ENCODE data around the gene PARD6G. TPM values are rescaled to one million over a fixed set of nuclear protein-coding genes. Genes with fewer than 3 reads are reported as not detected.

The PARD6G gene
- total RNA-seq, 1 experiment from 2014 or later = 13.0 TPM

DNA sequence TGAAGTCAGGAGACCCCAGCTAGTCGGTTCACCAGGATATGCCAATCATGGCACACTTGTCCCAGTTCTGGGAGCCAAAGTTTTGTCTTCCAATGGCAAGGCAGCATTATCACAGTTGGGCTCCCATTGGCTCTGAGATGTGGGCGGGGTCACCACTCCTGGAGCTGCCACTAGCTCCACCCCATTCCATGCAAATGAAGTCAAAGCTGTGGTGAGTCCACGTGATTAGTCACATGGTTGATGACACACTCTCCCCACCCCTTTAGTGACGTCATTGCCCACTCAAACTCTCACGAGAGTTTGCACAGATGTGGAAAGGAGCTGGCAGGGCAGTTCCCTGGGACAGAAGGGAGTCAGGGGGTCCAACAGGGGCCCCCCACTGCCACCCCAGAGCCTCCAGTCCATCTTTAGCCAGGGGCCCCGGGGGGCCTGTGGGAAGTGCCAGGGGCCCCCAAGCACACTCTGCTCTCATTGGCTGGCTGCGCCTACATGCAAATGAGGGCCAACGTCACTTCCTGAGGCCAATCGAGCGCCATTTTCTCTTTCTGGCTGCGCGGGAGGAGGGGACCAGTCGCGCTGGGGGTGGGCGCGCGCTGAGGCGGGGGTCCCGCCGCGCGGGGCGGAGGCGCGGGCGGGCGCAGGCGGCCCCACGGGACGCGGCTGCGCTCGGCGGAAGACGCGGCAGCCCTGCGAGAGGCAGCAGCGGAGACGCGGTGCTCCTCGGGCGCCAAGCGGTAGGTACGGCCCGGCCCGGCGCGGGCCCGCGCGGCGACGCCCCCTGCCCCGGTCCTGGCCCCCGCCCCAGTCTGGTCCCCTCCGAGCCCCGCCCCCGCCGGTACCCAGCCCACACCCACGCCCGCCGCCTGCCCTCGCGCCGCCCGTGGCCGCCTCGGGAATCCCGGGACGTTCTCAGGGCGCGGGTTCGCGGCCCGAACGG lies 138.3 kb downstream of the PARD6G start, which contains the start of gene ADNP2:
TSS of gene ADNP2 (plus strand) at position 524 of the 937 bp plus-strand sequence. CDS start 8,281 bp downstream, outside the sequence.
- H3K27ac Mint-ChIP-seq = peak within 1 kb of the TSS; percentile 84; the same call in 1 of the 2 replicates
- DNase-seq (ENCODE audit: low spot score) (peak; percentile 94), ATAC-seq (peak; percentile 80)
- H3K9me3 Mint-ChIP-seq = 0 out of 2 replicates have a peak, but pooled peaks cover 6% of the 10 kb centered on the region
- H3K4me3 Mint-ChIP-seq = peak within 1 kb of the TSS; percentile 75
- CTCF ChIA-PET = interaction anchor here (1.0 to 1.3 kb wide), 3 partner anchors 38 to 75 kb away, joined by 3 to 5 read pairs (median 5); no protein-coding TSS in a partner anchor
- H3K4me1 Mint-ChIP-seq = peaks cover 65% of the 10 kb centered on the region
- H3K27me3 Mint-ChIP-seq (ENCODE audit: low read depth) = no peaks in the 10 kb centered on the region
- POLR2A ChIA-PET = interaction anchor here (0.5 to 1.0 kb wide), 3 partner anchors 12 to 74 kb away, joined by 3 to 6 read pairs (median 4); no protein-coding TSS in a partner anchor
- peaks cover 5% of the 10 kb centered on the region for H3K36me3 Mint-ChIP-seq
- TF ChIP-seq, protein P1, sequence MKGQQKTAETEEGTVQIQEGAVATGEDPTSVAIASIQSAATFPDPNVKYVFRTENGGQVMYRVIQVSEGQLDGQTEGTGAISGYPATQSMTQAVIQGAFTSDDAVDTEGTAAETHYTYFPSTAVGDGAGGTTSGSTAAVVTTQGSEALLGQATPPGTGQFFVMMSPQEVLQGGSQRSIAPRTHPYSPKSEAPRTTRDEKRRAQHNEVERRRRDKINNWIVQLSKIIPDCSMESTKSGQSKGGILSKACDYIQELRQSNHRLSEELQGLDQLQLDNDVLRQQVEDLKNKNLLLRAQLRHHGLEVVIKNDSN (CRISPR knock-in tag; IDR thresholded peaks at IDR 0.05) = peak; percentile 92
- TF ChIP-seq, protein P2, sequence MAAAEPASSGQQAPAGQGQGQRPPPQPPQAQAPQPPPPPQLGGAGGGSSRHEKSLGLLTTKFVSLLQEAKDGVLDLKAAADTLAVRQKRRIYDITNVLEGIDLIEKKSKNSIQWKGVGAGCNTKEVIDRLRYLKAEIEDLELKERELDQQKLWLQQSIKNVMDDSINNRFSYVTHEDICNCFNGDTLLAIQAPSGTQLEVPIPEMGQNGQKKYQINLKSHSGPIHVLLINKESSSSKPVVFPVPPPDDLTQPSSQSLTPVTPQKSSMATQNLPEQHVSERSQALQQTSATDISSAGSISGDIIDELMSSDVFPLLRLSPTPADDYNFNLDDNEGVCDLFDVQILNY (CRISPR knock-in tag; IDR thresholded peaks at IDR 0.05) = no peak
- TF ChIP-seq, protein P3, sequence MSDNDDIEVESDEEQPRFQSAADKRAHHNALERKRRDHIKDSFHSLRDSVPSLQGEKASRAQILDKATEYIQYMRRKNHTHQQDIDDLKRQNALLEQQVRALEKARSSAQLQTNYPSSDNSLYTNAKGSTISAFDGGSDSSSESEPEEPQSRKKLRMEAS (CRISPR knock-in tag; IDR thresholded peaks at IDR 0.05) = peak; percentile 39; the same call in 1 of the 2 replicates
- TF ChIP-seq SP1 (CRISPR knock-in tag; conservative IDR thresholded peaks at IDR 0.05) = peak; percentile 62
- TF ChIP-seq ZNF671 (CRISPR knock-in tag; IDR thresholded peaks at IDR 0.05) = 0 out of 2 replicates have a peak, but pooled peaks have one; percentile 13
- TF ChIP-seq, protein P4, sequence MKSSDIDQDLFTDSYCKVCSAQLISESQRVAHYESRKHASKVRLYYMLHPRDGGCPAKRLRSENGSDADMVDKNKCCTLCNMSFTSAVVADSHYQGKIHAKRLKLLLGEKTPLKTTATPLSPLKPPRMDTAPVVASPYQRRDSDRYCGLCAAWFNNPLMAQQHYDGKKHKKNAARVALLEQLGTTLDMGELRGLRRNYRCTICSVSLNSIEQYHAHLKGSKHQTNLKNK (CRISPR knock-in tag; IDR thresholded peaks at IDR 0.05) = no peak
- TF ChIP-seq, protein P5, sequence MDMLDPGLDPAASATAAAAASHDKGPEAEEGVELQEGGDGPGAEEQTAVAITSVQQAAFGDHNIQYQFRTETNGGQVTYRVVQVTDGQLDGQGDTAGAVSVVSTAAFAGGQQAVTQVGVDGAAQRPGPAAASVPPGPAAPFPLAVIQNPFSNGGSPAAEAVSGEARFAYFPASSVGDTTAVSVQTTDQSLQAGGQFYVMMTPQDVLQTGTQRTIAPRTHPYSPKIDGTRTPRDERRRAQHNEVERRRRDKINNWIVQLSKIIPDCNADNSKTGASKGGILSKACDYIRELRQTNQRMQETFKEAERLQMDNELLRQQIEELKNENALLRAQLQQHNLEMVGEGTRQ (CRISPR knock-in tag; IDR thresholded peaks at IDR 0.05) = peak; percentile 94
- peak; percentile 76; the same call in 1 of the 2 replicates for TF ChIP-seq CREM (CRISPR knock-in tag; IDR thresholded peaks at IDR 0.05)
- TF ChIP-seq, protein P6, sequence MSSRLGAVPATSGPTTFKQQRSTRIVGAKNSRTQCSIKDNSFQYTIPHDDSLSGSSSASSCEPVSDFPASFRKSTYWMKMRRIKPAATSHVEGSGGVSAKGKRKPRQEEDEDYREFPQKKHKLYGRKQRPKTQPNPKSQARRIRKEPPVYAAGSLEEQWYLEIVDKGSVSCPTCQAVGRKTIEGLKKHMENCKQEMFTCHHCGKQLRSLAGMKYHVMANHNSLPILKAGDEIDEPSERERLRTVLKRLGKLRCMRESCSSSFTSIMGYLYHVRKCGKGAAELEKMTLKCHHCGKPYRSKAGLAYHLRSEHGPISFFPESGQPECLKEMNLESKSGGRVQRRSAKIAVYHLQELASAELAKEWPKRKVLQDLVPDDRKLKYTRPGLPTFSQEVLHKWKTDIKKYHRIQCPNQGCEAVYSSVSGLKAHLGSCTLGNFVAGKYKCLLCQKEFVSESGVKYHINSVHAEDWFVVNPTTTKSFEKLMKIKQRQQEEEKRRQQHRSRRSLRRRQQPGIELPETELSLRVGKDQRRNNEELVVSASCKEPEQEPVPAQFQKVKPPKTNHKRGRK (CRISPR knock-in tag; IDR thresholded peaks at IDR 0.05; ENCODE audit: borderline replicate concordance) = no peak
- no peak for TF ChIP-seq EMX1 (CRISPR knock-in tag; IDR thresholded peaks at IDR 0.05)
- no peak for TF ChIP-seq ZNF232 (CRISPR knock-in tag; IDR thresholded peaks at IDR 0.05)
- TF ChIP-seq ZNF121 (CRISPR knock-in tag; IDR thresholded peaks at IDR 0.05) = no peak
- peak; percentile 83 for TF ChIP-seq NFYB (CRISPR knock-in tag; conservative IDR thresholded peaks at IDR 0.05; ENCODE audit: low read depth)

DNA sequence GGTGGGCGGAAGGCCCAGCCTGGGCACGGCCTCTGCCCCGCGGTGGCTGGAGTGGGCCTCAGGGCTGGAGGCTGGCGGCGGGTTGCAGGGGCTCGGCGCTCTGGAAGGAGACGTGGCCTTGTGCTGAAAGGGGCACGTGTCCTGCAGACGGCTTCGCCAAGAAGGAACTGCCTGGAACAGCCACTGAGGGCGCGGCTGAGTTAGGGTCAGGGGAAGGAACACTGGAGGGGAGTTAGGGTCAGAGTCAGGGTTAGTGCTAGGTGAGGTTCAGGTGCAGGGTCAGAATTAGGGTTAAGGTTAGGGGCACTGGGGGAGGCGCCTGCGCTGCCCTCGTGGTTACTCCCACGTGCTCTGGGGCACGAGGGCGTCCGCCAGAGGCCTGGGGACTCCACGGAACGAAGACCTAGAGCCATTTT lies 139.2 kb downstream of the PARD6G start:
- Mint-ChIP-seq H3K9me3 (0 out of 2 replicates have a peak, but pooled peaks cover 6% of the 10 kb centered on the region), H3K36me3 (peaks cover 5% of the 10 kb centered on the region), H3K4me3 (peak overlapping the region; percentile 25), H3K27me3 (ENCODE audit: low read depth) (no peaks in the 10 kb centered on the region), H3K4me1 (peaks cover 65% of the 10 kb centered on the region), H3K27ac (no peak overlapping the region)
- TF ChIP-seq ZNF232 (CRISPR knock-in tag; IDR thresholded peaks at IDR 0.05) (no peak), ESRRA (CRISPR knock-in tag; IDR thresholded peaks at IDR 0.05; ENCODE audit: borderline replicate concordance) (no peak), FOXP1 (CRISPR knock-in tag; IDR thresholded peaks at IDR 0.05; ENCODE audit: borderline replicate concordance) (0 out of 2 replicates have a peak, but pooled peaks have one; percentile 14)
- TF ChIP-seq, protein P3 (CRISPR knock-in tag; IDR thresholded peaks at IDR 0.05) = 0 out of 2 replicates have a peak, but pooled peaks have one; percentile 1
- TF ChIP-seq, protein P7, sequence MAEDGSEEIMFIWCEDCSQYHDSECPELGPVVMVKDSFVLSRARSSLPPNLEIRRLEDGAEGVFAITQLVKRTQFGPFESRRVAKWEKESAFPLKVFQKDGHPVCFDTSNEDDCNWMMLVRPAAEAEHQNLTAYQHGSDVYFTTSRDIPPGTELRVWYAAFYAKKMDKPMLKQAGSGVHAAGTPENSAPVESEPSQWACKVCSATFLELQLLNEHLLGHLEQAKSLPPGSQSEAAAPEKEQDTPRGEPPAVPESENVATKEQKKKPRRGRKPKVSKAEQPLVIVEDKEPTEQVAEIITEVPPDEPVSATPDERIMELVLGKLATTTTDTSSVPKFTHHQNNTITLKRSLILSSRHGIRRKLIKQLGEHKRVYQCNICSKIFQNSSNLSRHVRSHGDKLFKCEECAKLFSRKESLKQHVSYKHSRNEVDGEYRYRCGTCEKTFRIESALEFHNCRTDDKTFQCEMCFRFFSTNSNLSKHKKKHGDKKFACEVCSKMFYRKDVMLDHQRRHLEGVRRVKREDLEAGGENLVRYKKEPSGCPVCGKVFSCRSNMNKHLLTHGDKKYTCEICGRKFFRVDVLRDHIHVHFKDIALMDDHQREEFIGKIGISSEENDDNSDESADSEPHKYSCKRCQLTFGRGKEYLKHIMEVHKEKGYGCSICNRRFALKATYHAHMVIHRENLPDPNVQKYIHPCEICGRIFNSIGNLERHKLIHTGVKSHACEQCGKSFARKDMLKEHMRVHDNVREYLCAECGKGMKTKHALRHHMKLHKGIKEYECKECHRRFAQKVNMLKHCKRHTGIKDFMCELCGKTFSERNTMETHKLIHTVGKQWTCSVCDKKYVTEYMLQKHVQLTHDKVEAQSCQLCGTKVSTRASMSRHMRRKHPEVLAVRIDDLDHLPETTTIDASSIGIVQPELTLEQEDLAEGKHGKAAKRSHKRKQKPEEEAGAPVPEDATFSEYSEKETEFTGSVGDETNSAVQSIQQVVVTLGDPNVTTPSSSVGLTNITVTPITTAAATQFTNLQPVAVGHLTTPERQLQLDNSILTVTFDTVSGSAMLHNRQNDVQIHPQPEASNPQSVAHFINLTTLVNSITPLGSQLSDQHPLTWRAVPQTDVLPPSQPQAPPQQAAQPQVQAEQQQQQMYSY (CRISPR knock-in tag; IDR thresholded peaks at IDR 0.05) = 0 out of 2 replicates have a peak, but pooled peaks have one; percentile 15
- TF ChIP-seq, protein P1 (CRISPR knock-in tag; IDR thresholded peaks at IDR 0.05) = no peak
- ATAC-seq = no peak
- DNase-seq (ENCODE audit: low spot score) = no peak
- ChIA-PET POLR2A (interaction anchor here (0.6 to 1.0 kb wide), 2 partner anchors 11 to 73 kb away, joined by 4 to 6 read pairs; no protein-coding TSS in a partner anchor), CTCF (interaction anchor here (1.1 to 1.3 kb wide), 2 partner anchors 37 to 75 kb away, joined by 3 to 5 read pairs; no protein-coding TSS in a partner anchor)
